Esophagus muscularis mucosa (tissue), 4 donors: ENCODE measurements around the gene SKOR1. TPM values are rescaled to one million over a fixed set of nuclear protein-coding genes. Genes with fewer than 3 reads are reported as not detected.

ENCODE experiments used
- DNase-seq: peaks from one replicate; pipeline ENCODE4 v3.0.0-alpha.2; 2017; ENCODE audit errors: extremely low spot score
- H3K27ac ChIP-seq, 4 donors: fragments of 200-600 bp; sonication (generic); replicated peaks in 1 of 4; 1 replicate in 3 of 4; 2 replicates in 1 of 4; pipeline ENCODE4 v1.5.1; 2016 to 2019; ENCODE audit warnings: mild to moderate bottlenecking in 1 of 4
- H3K27me3 ChIP-seq, 4 donors: fragments of 200-600 bp; sonication (generic); one replicate each; pipeline versions ENCODE4 v1.5.1 to v1.6.0; 2016 to 2019
- H3K36me3 ChIP-seq, 4 donors: fragments of 200-600 bp; sonication (generic); one replicate each; pipeline ENCODE4 v1.5.1; 2016 to 2019
- H3K4me1 ChIP-seq, 4 donors: fragments of 200-600 bp; sonication (generic); one replicate each; pipeline ENCODE4 v1.5.1; 2016 to 2019
- H3K4me3 ChIP-seq, 4 donors: fragments of 200-600 bp; sonication (generic); 1 replicate in 2 of 4; 2 replicates in 2 of 4; pipeline ENCODE4 v1.5.1; 2016 to 2019; ENCODE audit warnings: mild to moderate bottlenecking in 4 of 4, moderate library complexity in 1 of 4
- H3K9me3 ChIP-seq, 4 donors: fragments of 200-600 bp; sonication (generic); 1 replicate in 3 of 4; 2 replicates in 1 of 4; pipeline ENCODE4 v1.5.1; 2016 to 2019
- CTCF ChIP-seq, 3 experiments: fragments of 200-600 bp in 2 of 3; fragments of 450-650 bp in 1 of 3; sonication (generic) in 2 of 3; IDR thresholded peaks; one replicate each; pipeline ENCODE4 v1.5.1; 2017 to 2019; ENCODE audit warnings: antibody characterized with exemption in 3 of 3, mild to moderate bottlenecking in 2 of 3, moderate library complexity in 1 of 3
- EP300 ChIP-seq: sonication (generic); formaldehyde crosslinking; IDR thresholded peaks from one replicate; pipeline ENCODE4 v1.6.1; 2017; ENCODE audit warnings: antibody characterized with exemption
- POLR2A ChIP-seq: fragments of 450-650 bp; IDR thresholded peaks from one replicate; pipeline ENCODE4 v1.6.1; 2017; ENCODE audit warnings: antibody characterized with exemption, moderate library complexity, mild to moderate bottlenecking, low read depth
- POLR2AphosphoS5 ChIP-seq, 2 donors: sonication (generic); formaldehyde crosslinking; IDR thresholded peaks; one replicate each; pipeline ENCODE4 v1.6.1; 2017; ENCODE audit warnings: antibody characterized with exemption in 2 of 2
- WGBS: methylation state at CpG from one replicate; pipeline ENCODE4 v1.1.5; 2018; 5-methylcytosine and 5-hydroxymethylcytosine counted together
- intact Hi-C: fragments of 100-400 bp; cut with DNase I; formaldehyde crosslinking; loops from one replicate; pipeline ENCODE4 v1.15.1; 2023
- total RNA-seq, 4 donors: library from RNA; depleted of rRNA; stranded (reverse); fragments of >200 nt; gene quantifications; one replicate each; pipeline versions ENCODE4 v1.1.0 to v1.2.1, GENCODE V29; 2016

The SKOR1 gene
- total RNA-seq, 4 donors from 2014 or later: 0.58 to 1.2 (median 0.84) TPM

- no peak for DNase-seq
- H3K27me3 ChIP-seq: peaks cover 15 to 100% (median 96%) of the 10 kb centered on the region in 4 donors
Observed at GRCh38 chr15:67827562-67828277, 2.4 kb downstream of the SKOR1 start.

GRCh38 chr15:67828278-67828968, 3.1 kb downstream of the SKOR1 start:
- no peaks in the 10 kb centered on the region for H3K9me3 ChIP-seq
- peaks cover 58 to 80% (median 78%) of the 10 kb centered on the region in 4 donors for H3K4me1 ChIP-seq
- no peak for TF ChIP-seq EP300
- no peak for TF ChIP-seq POLR2AphosphoS5 (IDR thresholded peaks at IDR 0.05)
- no peak for TF ChIP-seq POLR2A
- no peak for TF ChIP-seq CTCF (IDR thresholded peaks at IDR 0.05)
- DNase-seq: no peak
- intact Hi-C loops: no loop called here
- H3K27me3 ChIP-seq: peaks cover 17 to 100% (median 98%) of the 10 kb centered on the region in 4 donors
- H3K36me3 ChIP-seq: no peaks in the 10 kb centered on the region
- H3K4me3 ChIP-seq: peak overlapping the region; percentile 20 to 35 (median 29)
- WGBS: 8% methylated on average over 31 of the region's 40 CpGs
- no peak overlapping the region for H3K27ac ChIP-seq

More at GRCh38 chr15:67827562-67828277, 2.4 kb downstream of the SKOR1 start:
- WGBS: 7% methylated on average over 5 of the region's 91 CpGs
- H3K9me3 ChIP-seq: no peaks in the 10 kb centered on the region
- no peak overlapping the region for H3K27ac ChIP-seq
- H3K4me1 ChIP-seq: peaks cover 53 to 80% (median 78%) of the 10 kb centered on the region in 4 donors
- no peak for TF ChIP-seq POLR2A
- TF ChIP-seq POLR2AphosphoS5 (IDR thresholded peaks at IDR 0.05): no peak
- no peak for TF ChIP-seq EP300
- TF ChIP-seq CTCF (IDR thresholded peaks at IDR 0.05): no peak
- intact Hi-C loops: no loop called here
- H3K36me3 ChIP-seq: no peaks in the 10 kb centered on the region
- H3K4me3 ChIP-seq: peak overlapping the region; percentile 20 to 35 (median 29)

GRCh38 chr15:67828969-67829646, 3.8 kb downstream of the SKOR1 start:
- Histone ChIP-seq H3K4me3 (peak overlapping the region in 2 of 4 donors; percentile 26 to 35), H3K36me3 (no peaks in the 10 kb centered on the region), H3K9me3 (no peaks in the 10 kb centered on the region), H3K4me1 (peaks cover 64 to 80% (median 78%) of the 10 kb centered on the region in 4 donors), H3K27ac (no peak overlapping the region), H3K27me3 (peaks cover 21 to 100% (median 98%) of the 10 kb centered on the region in 4 donors)
- intact Hi-C loops: no loop called here
- no peak for DNase-seq
- WGBS: 16% methylated on average over 36 of the region's 54 CpGs
- TF ChIP-seq EP300 (no peak), POLR2AphosphoS5 (IDR thresholded peaks at IDR 0.05) (no peak), POLR2A (no peak), CTCF (IDR thresholded peaks at IDR 0.05) (no peak)

- no peaks in the 10 kb centered on the region for H3K36me3 ChIP-seq
- H3K9me3 ChIP-seq: no peaks in the 10 kb centered on the region
- H3K27ac ChIP-seq: no peak overlapping the region
- intact Hi-C loops: loop anchor here (10.0 kb wide), 2 partner anchors 285 to 885 kb away; partner anchors contain the start of gene MAP2K5
- no peak for TF ChIP-seq CTCF (IDR thresholded peaks at IDR 0.05)
- no peak for TF ChIP-seq POLR2AphosphoS5 (IDR thresholded peaks at IDR 0.05)
- no peak for TF ChIP-seq EP300
- TF ChIP-seq POLR2A: no peak
- no peak overlapping the region for H3K4me3 ChIP-seq
- 42% methylated on average over 16 of the region's 68 CpGs for WGBS
- no peak for DNase-seq
- H3K27me3 ChIP-seq: peaks cover 21 to 100% (median 98%) of the 10 kb centered on the region in 4 donors
- peaks cover 72 to 81% (median 78%) of the 10 kb centered on the region in 4 donors for H3K4me1 ChIP-seq
Observed at GRCh38 chr15:67829647-67830504, 4.6 kb downstream of the SKOR1 start.
